Fibroblast of mammary gland (primary cell): ENCODE data around the gene ZNG1A.
"Not testable (repeated sequence)": the region's sequence is repeated elsewhere in the genome, so short reads cannot be mapped to it uniquely, and the experiment has no call there.

Source experiments
- DNase-seq: peaks from one replicate; pipeline ENCODE4 v3.0.0-alpha.2; 2010; ENCODE audit warnings: low read depth
- H3K4me3 ChIP-seq: 2 replicates; pipeline ENCODE4 v1.5.1; 2011; ENCODE audit warnings: low read depth, mild to moderate bottlenecking, low read length, moderate library complexity; ENCODE audit not compliant: control insufficient read depth

Gene ZNG1A

DNA sequence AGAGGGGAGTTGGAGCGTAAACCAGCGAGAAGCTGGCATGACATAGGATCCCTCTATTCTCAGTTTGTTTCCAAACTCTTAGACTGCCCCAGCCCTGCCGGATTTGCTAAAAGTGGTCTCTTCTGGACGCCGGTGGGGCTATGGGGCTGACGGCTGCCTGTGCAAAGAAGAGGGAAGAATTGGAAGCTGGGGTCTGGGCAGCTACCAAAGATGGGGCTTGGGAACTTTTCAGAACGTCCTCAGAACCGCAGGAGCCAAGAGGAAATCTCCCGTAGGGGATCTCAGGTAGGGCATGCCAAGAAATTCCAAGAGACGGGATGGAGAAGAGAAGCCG is 63.8 kb downstream of the ZNG1A start:
- DNase-seq, H3K4me3 ChIP-seq: not testable (repeated sequence)

DNA sequence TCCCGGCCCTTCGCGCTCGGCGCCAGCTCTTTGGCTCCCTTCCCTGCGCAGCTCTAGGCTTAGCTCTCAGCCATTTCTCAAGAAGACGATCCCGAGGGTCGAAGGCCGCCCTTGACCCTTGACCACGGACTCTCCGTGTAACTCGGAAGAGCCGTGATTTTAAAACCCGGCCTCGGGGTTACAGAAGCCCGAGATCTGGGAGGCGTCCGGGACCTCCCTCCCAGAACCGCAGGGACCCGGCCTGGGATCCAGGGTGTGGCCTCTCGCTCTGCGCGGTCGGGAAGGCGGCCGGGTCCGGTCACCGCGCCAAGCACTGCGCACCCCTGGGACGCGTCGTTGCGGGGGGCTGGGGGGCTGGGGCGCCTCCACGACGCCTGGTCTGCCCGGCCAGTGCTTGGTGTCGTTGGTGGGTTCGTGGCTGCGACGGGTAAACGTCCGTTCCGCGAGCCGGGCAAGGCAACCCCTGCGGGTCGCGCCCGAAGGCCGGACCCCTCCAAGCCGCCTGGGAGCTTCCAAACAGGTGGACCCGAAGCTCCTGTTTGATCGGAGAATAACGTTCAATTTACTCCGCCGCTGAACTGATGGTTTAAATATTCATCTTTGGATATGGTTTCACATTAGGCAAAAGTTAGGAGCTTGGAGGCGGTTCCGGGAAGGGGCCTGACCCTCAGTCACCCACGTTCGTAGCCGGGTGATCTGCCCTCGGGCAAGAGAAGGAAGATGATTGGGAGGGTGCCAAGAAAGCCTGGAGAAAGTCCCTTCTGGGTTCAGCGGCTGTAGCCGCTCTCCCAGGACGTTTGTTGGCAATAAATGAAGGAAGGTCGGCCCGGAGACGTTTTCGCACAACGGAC is 64.4 kb downstream of the ZNG1A start:
- not testable (repeated sequence) for DNase-seq, H3K4me3 ChIP-seq

- peak overlapping the region; percentile 12 for H3K4me3 ChIP-seq
- not testable (repeated sequence) for DNase-seq
These were observed 65.2 kb downstream of the ZNG1A start for GRCh38 chr9:113468-114266.

DNA sequence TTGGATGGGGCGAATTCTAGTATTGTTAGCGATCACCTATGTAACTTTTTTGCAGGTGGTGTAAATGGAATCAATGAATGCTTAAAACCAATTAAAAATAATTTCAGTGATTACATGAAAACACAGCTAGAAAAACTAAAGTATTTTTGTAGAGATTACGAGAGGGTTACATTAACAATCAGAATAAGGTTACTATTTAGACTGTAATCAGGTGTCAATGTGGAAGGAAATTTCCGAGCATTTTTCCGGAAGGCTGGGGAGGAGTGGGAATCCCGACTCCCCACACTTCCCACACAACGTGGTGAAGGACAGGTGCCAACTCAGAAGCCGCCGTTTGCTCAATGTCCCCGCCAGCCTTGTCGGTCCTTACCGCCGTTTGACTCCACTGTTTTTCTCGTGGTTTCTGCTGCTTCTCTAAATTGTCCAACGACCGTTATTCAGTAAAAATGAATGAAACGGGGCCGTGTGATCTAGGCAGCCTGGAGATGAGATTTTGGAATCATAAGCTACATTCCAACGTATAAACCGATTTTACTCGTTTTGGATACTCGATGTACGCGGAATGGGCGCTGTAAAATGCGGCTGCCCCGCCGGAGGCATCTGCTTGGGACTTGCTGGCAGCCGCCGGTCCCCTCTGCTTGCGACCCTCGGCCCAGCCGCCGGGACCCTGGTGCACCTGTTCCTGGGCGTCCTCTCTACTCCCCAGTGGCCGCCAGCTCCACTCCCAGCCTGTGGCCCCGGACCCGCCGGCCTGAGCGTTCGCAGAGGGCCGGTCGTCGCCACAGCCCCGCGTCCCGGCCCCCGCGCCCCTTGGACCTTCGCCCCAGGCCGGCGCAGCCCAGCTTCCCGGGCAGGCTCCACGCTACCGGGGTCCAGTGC is 66.0 kb downstream of the ZNG1A start:
- DNase-seq, H3K4me3 ChIP-seq: not testable (repeated sequence)

DNA sequence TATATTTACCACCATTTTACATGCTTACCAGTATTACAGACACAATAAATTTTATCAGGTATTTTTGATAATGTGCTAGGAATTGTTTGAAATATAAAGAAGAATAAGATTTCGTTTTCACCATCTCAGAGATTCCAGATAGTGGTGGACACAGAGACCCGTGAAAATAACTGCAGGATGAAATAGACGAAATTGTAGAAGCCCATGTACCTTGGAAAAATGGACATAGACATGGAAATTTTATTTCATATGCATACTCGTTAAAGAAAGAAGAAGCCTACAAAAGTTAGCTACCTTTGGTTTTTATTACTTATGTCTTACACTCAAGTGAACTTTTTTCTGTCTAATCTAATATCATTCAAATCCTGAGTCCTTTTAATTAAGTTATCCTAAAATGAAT is 68.2 kb downstream of the ZNG1A start:
- not testable (repeated sequence) for DNase-seq, H3K4me3 ChIP-seq

DNA sequence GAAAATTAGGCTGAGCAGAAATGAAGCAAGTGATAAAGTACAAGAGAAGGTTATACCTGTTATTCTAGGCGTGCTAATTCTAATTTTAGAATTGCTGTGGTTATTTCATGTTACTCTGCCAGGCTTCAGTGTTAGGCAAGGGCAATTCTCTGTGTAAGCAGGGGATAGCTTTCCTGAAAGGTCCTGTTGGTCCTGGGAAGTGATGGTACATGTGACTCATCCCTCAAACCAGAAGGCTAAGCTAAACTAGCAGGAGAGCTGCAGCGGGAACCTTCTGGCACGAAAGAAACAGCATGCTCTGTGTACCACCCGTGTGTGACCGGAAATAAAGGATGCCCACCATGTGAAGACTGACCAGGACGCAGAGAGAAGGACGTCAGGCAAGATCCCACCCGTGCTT is 69.3 kb downstream of the ZNG1A start:
- not testable (repeated sequence) for H3K4me3 ChIP-seq, DNase-seq

- not testable (repeated sequence) for DNase-seq
These were observed 69.9 kb downstream of the ZNG1A start for GRCh38 chr9:108742-109495.

GRCh38 chr9:105991-106390 is 72.9 kb downstream of the ZNG1A start:
- H3K4me3 ChIP-seq, DNase-seq: not testable (repeated sequence)

More at GRCh38 chr9:108742-109495, 69.9 kb downstream of the ZNG1A start:
- not testable (repeated sequence) for H3K4me3 ChIP-seq

GRCh38 chr9:100430-100829 is 78.4 kb downstream of the ZNG1A start:
- not testable (repeated sequence) for H3K4me3 ChIP-seq, DNase-seq

DNA sequence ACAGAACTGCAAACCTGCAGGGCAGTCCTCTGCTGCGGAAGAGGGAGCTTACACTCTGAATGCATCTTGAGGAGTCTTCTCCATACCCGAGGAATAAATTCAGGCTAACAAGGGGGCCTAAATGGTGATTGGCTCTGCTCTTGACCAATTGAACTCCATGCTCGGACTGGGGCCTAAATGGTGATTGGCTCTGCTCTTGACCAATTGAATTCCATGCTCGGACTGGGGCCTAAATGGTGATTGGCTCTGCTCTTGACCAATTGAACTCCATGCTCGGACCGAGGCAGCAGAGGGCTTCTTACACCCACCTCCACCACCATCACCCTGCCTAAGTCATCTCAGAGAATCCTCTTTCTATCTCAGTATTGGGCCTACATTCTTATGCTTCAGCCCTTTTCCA is 79.0 kb downstream of the ZNG1A start:
- not testable (repeated sequence) for H3K4me3 ChIP-seq, DNase-seq

DNA sequence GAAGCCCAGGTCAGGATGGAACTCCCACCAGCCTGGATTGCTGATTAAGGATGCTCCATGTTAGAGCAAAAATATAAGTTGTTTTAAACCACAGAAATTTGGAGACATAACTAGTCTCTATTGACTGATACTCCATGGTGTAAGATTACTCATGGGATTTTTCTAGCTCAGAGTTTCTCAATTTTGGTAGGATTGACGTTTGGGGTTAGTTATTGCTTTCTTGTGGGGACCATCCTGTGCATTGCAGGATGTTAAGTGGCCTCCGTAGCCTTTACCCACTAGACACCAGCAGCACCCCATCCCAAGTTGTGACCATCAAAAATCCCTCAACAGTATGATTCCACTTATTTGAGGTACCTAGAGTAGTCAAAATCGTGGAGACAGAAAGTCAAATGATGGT is 80.1 kb downstream of the ZNG1A start:
- not testable (repeated sequence) for DNase-seq, H3K4me3 ChIP-seq

- not testable (repeated sequence) for DNase-seq, H3K4me3 ChIP-seq
These were observed 83.9 kb downstream of the ZNG1A start for GRCh38 chr9:94992-95391.

DNA sequence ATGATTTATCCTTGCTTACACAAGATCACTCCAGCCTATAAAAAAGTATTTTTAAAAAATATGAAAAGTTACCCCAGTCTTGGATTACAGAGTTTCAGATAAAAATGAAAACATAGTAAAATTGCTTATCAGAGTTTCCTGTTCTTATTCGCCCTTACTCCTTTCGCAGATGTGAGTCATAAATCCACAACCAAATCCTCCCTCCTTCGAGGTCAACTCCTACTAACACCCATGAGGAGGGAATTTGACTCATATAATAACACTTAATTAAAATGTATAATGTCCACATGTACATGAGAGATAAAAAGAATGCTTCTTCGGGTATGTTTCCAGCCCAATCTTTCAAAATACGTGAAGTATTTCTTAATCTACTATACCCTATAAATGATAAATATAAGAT is 84.5 kb downstream of the ZNG1A start:
- not testable (repeated sequence) for H3K4me3 ChIP-seq
- peak; percentile 10 for DNase-seq

DNA sequence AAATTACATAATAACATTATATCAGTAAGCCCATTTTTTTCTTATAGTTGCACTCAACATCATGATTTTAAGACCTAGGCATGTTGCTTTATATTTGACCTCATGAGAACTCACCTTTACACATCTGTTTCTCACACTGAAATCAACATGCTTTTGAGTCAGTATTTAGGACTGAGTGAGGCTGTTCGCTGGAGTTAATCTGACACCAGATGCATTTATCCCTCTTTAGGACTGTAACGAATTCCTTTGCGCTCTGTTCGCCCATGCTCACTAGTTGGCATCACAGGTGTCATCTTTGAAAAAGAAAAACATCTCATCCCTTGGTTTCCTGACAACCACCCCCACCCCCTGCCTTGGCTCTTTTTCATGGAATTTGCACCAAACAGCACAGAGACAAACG is 84.9 kb downstream of the ZNG1A start:
- not testable (repeated sequence) for DNase-seq, H3K4me3 ChIP-seq

DNA sequence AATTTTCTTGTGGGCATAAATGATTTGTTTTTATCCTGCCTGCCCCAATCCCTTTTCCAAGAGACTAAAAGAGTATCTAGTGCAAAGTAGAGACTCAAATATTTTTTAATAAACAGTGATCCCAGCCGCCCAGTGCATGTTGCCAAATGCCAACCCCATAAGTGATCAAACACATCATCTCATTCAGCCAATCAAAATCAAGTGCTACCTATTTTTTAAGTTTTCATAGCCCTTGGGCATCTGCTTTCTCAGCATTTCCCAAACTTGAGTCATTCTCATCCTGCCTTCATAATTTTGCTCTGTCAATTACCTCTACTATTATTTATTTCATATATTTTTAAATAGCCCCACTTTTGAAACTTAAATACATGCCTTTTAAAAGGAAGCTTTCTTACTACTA is 88.0 kb downstream of the ZNG1A start:
- not testable (repeated sequence) for DNase-seq, H3K4me3 ChIP-seq

- not testable (repeated sequence) for H3K4me3 ChIP-seq, DNase-seq
These were observed 90.3 kb downstream of the ZNG1A start for GRCh38 chr9:88396-89037.

DNA sequence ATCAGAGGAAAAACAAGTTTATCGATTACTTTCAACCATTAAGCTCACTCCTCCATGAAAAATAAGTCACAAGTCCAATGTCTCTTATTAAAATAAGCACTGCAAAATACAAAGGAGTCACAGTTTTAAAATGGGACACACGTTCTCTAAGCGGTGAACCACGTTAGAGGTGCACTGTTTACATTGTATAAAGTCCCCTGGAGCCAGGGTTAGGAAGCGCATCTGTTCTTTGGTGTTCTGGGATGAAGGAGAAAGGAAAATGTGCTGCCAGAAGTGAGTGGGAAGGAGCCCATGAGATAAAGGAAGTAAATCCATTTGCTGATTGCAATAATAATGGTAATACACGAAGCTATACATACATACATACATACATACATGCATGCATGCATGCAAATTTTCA is 91.0 kb downstream of the ZNG1A start:
- DNase-seq, H3K4me3 ChIP-seq: not testable (repeated sequence)

DNA sequence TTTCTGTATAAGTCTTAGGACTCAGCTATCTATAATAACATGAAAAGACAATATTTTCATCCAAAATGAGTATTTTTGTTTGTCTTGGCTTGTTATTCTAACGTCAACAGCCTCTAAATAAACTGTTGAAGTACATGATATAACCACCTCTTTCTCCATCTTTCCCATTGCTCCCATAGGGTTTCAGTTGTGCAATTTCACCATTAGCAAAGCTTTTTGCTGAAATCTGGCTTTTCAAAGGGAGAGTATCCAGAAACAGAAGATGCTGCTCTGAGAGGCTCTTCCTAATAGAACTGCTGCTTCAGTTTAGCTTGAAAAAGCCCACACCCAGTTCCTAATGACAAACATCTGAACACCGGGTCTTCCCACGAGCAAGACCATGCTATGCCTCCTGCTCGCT is 91.8 kb downstream of the ZNG1A start:
- DNase-seq, H3K4me3 ChIP-seq: not testable (repeated sequence)
